Kidney capillary endothelial cell (primary cell): Measurements from ENCODE around the gene MTHFD2.
A peak's percentile ranks its signal among the peaks of the same experiment; 100 is the strongest.
"Not testable (repeated sequence)": the region's sequence is repeated elsewhere in the genome, so short reads cannot be mapped to it uniquely, and the experiment has no call there.

ENCODE experiments used
- DNase-seq: peaks from one replicate; pipeline ENCODE4 v3.0.0-alpha.2; 2018; ENCODE audit warnings: low spot score

The MTHFD2 gene

GRCh38 chr2:74198461-74199274, at the start of gene MTHFD2:
TSS of gene MTHFD2 (plus strand) at chr2:74198615. CDS start at chr2:74198642, 27 bp downstream.
- peak; percentile 90 for DNase-seq

- DNase-seq: no peak
Measured at GRCh38 chr2:74149247-74149525, 49.2 kb upstream of the MTHFD2 start.

GRCh38 chr2:74149570-74150319, 48.7 kb upstream of the MTHFD2 start:
- no peak for DNase-seq

GRCh38 chr2:74152954-74153353, 45.5 kb upstream of the MTHFD2 start:
- no peak for DNase-seq

GRCh38 chr2:74155830-74156229, 42.6 kb upstream of the MTHFD2 start:
- no peak for DNase-seq

GRCh38 chr2:74162951-74163350, 35.5 kb upstream of the MTHFD2 start:
- no peak for DNase-seq

GRCh38 chr2:74164761-74165160, 33.7 kb upstream of the MTHFD2 start:
- DNase-seq: no peak

- no peak for DNase-seq
Measured at GRCh38 chr2:74168739-74169138, 29.7 kb upstream of the MTHFD2 start.

- no peak for DNase-seq
Measured at GRCh38 chr2:74174909-74175308, 23.5 kb upstream of the MTHFD2 start.

- DNase-seq: no peak
Measured at GRCh38 chr2:74177696-74178095, 20.7 kb upstream of the MTHFD2 start.

- DNase-seq: peak; percentile 99
Measured at GRCh38 chr2:74178211-74179062, 20.0 kb upstream of the MTHFD2 start, which contains the start of gene MOB1A. TSS of gene MOB1A (minus strand) at chr2:74178879. CDS start at chr2:74178674, 205 bp downstream.

- no peak for DNase-seq
Measured at GRCh38 chr2:74179063-74179865, 19.2 kb upstream of the MTHFD2 start.

- no peak for DNase-seq
Measured at GRCh38 chr2:74181739-74182138, 16.7 kb upstream of the MTHFD2 start.

- no peak for DNase-seq
Measured at GRCh38 chr2:74183878-74184277, 14.5 kb upstream of the MTHFD2 start.

- DNase-seq: no peak
Measured at GRCh38 chr2:74186038-74186437, 12.4 kb upstream of the MTHFD2 start.

- not testable (repeated sequence) for DNase-seq
Measured at GRCh38 chr2:74186706-74187105, 11.7 kb upstream of the MTHFD2 start.

- DNase-seq: no peak
Measured at GRCh38 chr2:74188018-74188601, 10.3 kb upstream of the MTHFD2 start.

- no peak for DNase-seq
Measured at GRCh38 chr2:74188696-74189095, 9.7 kb upstream of the MTHFD2 start.

- no peak for DNase-seq
Measured at GRCh38 chr2:74191596-74192380, 6.6 kb upstream of the MTHFD2 start.

- no peak for DNase-seq
Measured at GRCh38 chr2:74194799-74195198, 3.6 kb upstream of the MTHFD2 start.
